DMS53 treated with DMSO at 0.1 percent for 48 hours (cell line): ENCODE results near the gene THSD4.
"Not testable (repeated sequence)": the region's sequence is repeated elsewhere in the genome, so short reads cannot be mapped to it uniquely, and the experiment has no call there.

ENCODE experiments used
- DNase-seq: peaks from one replicate; lab custom pipeline; 2025; ENCODE audit not compliant: unreplicated experiment; lab: John Stamatoyannopoulos, UW

Gene THSD4

GRCh38 chr15:71342658-71343057 is 227.4 kb downstream of the THSD4 start:
- DNase-seq = no peak

GRCh38 chr15:71344316-71344715 is 229.0 kb downstream of the THSD4 start:
- no peak for DNase-seq

- DNase-seq = no peak
These were observed 229.9 kb downstream of the THSD4 start for GRCh38 chr15:71345186-71345585.

GRCh38 chr15:71346464-71346863 is 231.2 kb downstream of the THSD4 start:
- DNase-seq = no peak

- DNase-seq = no peak
These were observed 233.3 kb downstream of the THSD4 start for GRCh38 chr15:71348597-71348996.

GRCh38 chr15:71349336-71349735 is 234.1 kb downstream of the THSD4 start:
- DNase-seq = no peak

- DNase-seq = no peak
These were observed 234.7 kb downstream of the THSD4 start for GRCh38 chr15:71349736-71350526.

GRCh38 chr15:71350622-71351378 is 235.5 kb downstream of the THSD4 start:
- no peak for DNase-seq

GRCh38 chr15:71352125-71352524 is 236.9 kb downstream of the THSD4 start:
- DNase-seq = no peak

- DNase-seq = no peak
These were observed 237.5 kb downstream of the THSD4 start for GRCh38 chr15:71352765-71353164.

- DNase-seq = no peak
These were observed 237.9 kb downstream of the THSD4 start for GRCh38 chr15:71353171-71353570.

- no peak for DNase-seq
These were observed 240.0 kb downstream of the THSD4 start for GRCh38 chr15:71355268-71355667.

- no peak for DNase-seq
These were observed 242.1 kb downstream of the THSD4 start for GRCh38 chr15:71357321-71357732.

GRCh38 chr15:71357967-71358366 is 242.7 kb downstream of the THSD4 start:
- no peak for DNase-seq

GRCh38 chr15:71359246-71359645 is 244.0 kb downstream of the THSD4 start:
- no peak for DNase-seq

GRCh38 chr15:71362556-71362955 is 247.3 kb downstream of the THSD4 start:
- DNase-seq = no peak

GRCh38 chr15:71362987-71363968 is 248.0 kb downstream of the THSD4 start:
- DNase-seq = no peak

- no peak for DNase-seq
These were observed 248.9 kb downstream of the THSD4 start for GRCh38 chr15:71364117-71364584.

GRCh38 chr15:71366522-71366921 is 251.3 kb downstream of the THSD4 start:
- no peak for DNase-seq

- DNase-seq = no peak
These were observed 251.7 kb downstream of the THSD4 start for GRCh38 chr15:71366926-71367325.

- not testable (repeated sequence) for DNase-seq
These were observed 252.5 kb downstream of the THSD4 start for GRCh38 chr15:71367737-71368136.
